ENCODE results near the gene ANO2.

- TF ChIP-seq YY1 (IDR thresholded peaks at IDR 0.05; ENCODE audit: insufficient read depth, insufficient read length) (no peak), ZNF274 (IDR thresholded peaks at IDR 0.05; ENCODE audit: low read depth, low read length) (no peak), SUZ12 (IDR thresholded peaks at IDR 0.05; ENCODE audit: extremely low read depth, insufficient read depth, insufficient read length) (peak; percentile 20)
Observed at GRCh38 chr12:5944688-5945070, 380 bp downstream of the ANO2 start.
